ENCODE results near the gene LATS2.

The LATS2 gene

GRCh38 chr13:20990910-20991525 lies 70.4 kb downstream of the LATS2 start:
- H3K4me1 ChIP-seq (ENCODE audit: low read length): no peaks in the 10 kb centered on the region
- H2AFZ ChIP-seq (ENCODE audit: low read depth, low read length): no peak overlapping the region
- no peak overlapping the region for H3K27ac ChIP-seq (ENCODE audit: low read length)
- no peak overlapping the region for H3K4me3 ChIP-seq (ENCODE audit: low read length)
- no peaks in the 10 kb centered on the region for H3K36me3 ChIP-seq (replicated peaks; ENCODE audit: low read depth, low read length)
- H3K79me2 ChIP-seq (ENCODE audit: low read length): no peaks in the 10 kb centered on the region
- no peaks in the 10 kb centered on the region for H3K9me3 ChIP-seq (ENCODE audit: insufficient read depth, low read length)
- TF ChIP-seq CTCF (IDR thresholded peaks at IDR 0.05; ENCODE audit: low read depth, low read length) (no peak), EZH2phosphoT487 (IDR thresholded peaks at IDR 0.05; ENCODE audit: low read depth) (no peak)
- H3K9ac ChIP-seq (ENCODE audit: low read length): no peak overlapping the region
- H3K4me2 ChIP-seq (ENCODE audit: low read length): no peak overlapping the region
- H4K20me1 ChIP-seq (ENCODE audit: insufficient read depth, low read length): no peaks in the 10 kb centered on the region
- H3K27me3 ChIP-seq (ENCODE audit: low read depth, low read length): no peaks in the 10 kb centered on the region

GRCh38 chr13:20989656-20990321 lies 71.6 kb downstream of the LATS2 start:
- Histone ChIP-seq H3K4me1 (ENCODE audit: low read length) (no peaks in the 10 kb centered on the region), H3K4me2 (ENCODE audit: low read length) (no peak overlapping the region), H3K4me3 (ENCODE audit: low read length) (no peak overlapping the region), H3K27ac (ENCODE audit: low read length) (no peak overlapping the region), H3K27me3 (ENCODE audit: low read depth, low read length) (no peaks in the 10 kb centered on the region), H3K36me3 (replicated peaks; ENCODE audit: low read depth, low read length) (no peaks in the 10 kb centered on the region), H2AFZ (ENCODE audit: low read depth, low read length) (no peak overlapping the region), H3K9me3 (ENCODE audit: insufficient read depth, low read length) (no peaks in the 10 kb centered on the region), H3K9ac (ENCODE audit: low read length) (no peak overlapping the region), H4K20me1 (ENCODE audit: insufficient read depth, low read length) (no peaks in the 10 kb centered on the region), H3K79me2 (ENCODE audit: low read length) (no peaks in the 10 kb centered on the region)
- TF ChIP-seq CTCF (IDR thresholded peaks at IDR 0.05; ENCODE audit: low read depth, low read length) (no peak), EZH2phosphoT487 (IDR thresholded peaks at IDR 0.05; ENCODE audit: low read depth) (no peak)

GRCh38 chr13:20988909-20989655 lies 72.3 kb downstream of the LATS2 start:
- Histone ChIP-seq H3K9ac (ENCODE audit: low read length) (no peak overlapping the region), H3K4me2 (ENCODE audit: low read length) (no peak overlapping the region), H3K36me3 (replicated peaks; ENCODE audit: low read depth, low read length) (no peaks in the 10 kb centered on the region), H4K20me1 (ENCODE audit: insufficient read depth, low read length) (no peaks in the 10 kb centered on the region), H3K9me3 (ENCODE audit: insufficient read depth, low read length) (no peaks in the 10 kb centered on the region), H3K4me1 (ENCODE audit: low read length) (no peaks in the 10 kb centered on the region), H3K27ac (ENCODE audit: low read length) (no peak overlapping the region), H2AFZ (ENCODE audit: low read depth, low read length) (no peak overlapping the region), H3K79me2 (ENCODE audit: low read length) (no peaks in the 10 kb centered on the region), H3K27me3 (ENCODE audit: low read depth, low read length) (no peaks in the 10 kb centered on the region), H3K4me3 (ENCODE audit: low read length) (no peak overlapping the region)
- no peak for TF ChIP-seq EZH2phosphoT487 (IDR thresholded peaks at IDR 0.05; ENCODE audit: low read depth)
- no peak for TF ChIP-seq CTCF (IDR thresholded peaks at IDR 0.05; ENCODE audit: low read depth, low read length)
